Activated CD8-positive, alpha-beta T cell treated with anti-CD3 and anti-CD28 coated beads, Interleukin-2, amount 10 ng/mL, durations not matched to agents 7 days and 5 days (primary cell): ENCODE results near the gene C17orf100. TPM values are rescaled to one million over a fixed set of nuclear protein-coding genes. Genes with fewer than 3 reads are reported as not detected.

Experiments
- ATAC-seq: fragments of 150-1000 bp; cut with Tn5 transposase; one replicate; pipeline ENCODE4 v1.10.0; 2021; ENCODE audit warnings: moderate library complexity
- CTCF ChIA-PET: fragments of 350-600 bp; sonication (Branson Sonifier 250); formaldehyde crosslinking; loops from one replicate; lab custom pipeline; 2021; ENCODE audit warnings: antibody characterized with exemption; lab: Charles Lee
- POLR2A ChIA-PET: fragments of 350-600 bp; sonication (Branson Sonifier 250); formaldehyde crosslinking; loops from one replicate; lab custom pipeline; 2021; ENCODE audit warnings: antibody characterized with exemption; lab: Charles Lee
- DNase-seq: peaks from one replicate; pipeline ENCODE4 v3.0.0-alpha.2; 2020
- H3K27ac Mint-ChIP-seq: one replicate; pipeline ENCODE4 v1.8.0; 2021; ENCODE audit warnings: mild to moderate bottlenecking, mixed read lengths
- H3K27me3 Mint-ChIP-seq: one replicate; pipeline ENCODE4 v1.8.0; 2021; ENCODE audit warnings: low read depth, mixed read lengths
- H3K36me3 Mint-ChIP-seq: one replicate; pipeline ENCODE4 v1.8.0; 2021; ENCODE audit warnings: low read depth, mixed read lengths
- H3K4me1 Mint-ChIP-seq: one replicate; pipeline ENCODE4 v1.8.0; 2021; ENCODE audit warnings: low read depth, mixed read lengths
- H3K4me3 Mint-ChIP-seq: one replicate; pipeline ENCODE4 v1.8.0; 2021; ENCODE audit warnings: mild to moderate bottlenecking, mixed read lengths
- H3K9me3 Mint-ChIP-seq: one replicate; pipeline ENCODE4 v1.8.0; 2022; ENCODE audit warnings: mixed read lengths; ENCODE audit not compliant: insufficient read depth
- total RNA-seq, 2 experiments: library from RNA; stranded (reverse); gene quantifications; one replicate each; pipeline ENCODE4 v1.2.3, GENCODE V29; 2021

The C17orf100 gene
- total RNA-seq, 2 experiments from 2014 or later = 0.92 to 1.5 TPM

DNA sequence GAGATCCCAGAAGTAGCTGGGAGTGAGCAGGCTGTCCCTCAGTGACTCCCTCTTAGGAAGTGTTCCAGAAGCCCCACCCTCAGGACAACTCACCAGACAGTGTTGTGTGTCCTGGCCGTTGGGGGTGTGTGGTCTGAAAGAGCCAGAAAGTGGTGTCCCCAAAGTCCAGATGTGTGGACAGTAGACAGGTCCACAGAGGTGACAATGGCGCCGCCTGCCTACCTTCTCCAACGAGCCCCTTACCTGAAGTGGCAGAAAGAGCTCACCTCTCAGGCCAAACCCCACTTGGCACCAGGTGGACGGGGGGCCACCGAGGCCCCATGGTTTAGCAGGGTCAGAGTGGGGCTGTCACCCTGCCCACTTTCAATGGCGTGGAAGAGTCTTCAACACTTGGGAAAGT lies 19.9 kb downstream of the C17orf100 start:
- POLR2A ChIA-PET = interaction anchor here (0.6 kb wide), 1 partner anchor 8 kb away, joined by 3 read pairs; no protein-coding TSS in a partner anchor
- Mint-ChIP-seq H3K4me3 (no peak overlapping the region), H3K36me3 (no peaks in the 10 kb centered on the region), H3K27me3 (peaks cover 19% of the 10 kb centered on the region), H3K4me1 (peaks cover 3% of the 10 kb centered on the region), H3K9me3 (no peaks in the 10 kb centered on the region), H3K27ac (no peak overlapping the region)
- no peak for DNase-seq
- CTCF ChIA-PET = interaction anchor here (0.6 to 1.0 kb wide), 2 partner anchors 9 to 172 kb away, joined by 3 read pairs; no protein-coding TSS in a partner anchor
- no peak for ATAC-seq

GRCh38 chr17:6674586-6674985 lies 23.0 kb downstream of the C17orf100 start:
- Mint-ChIP-seq H3K27me3 (peaks cover 32% of the 10 kb centered on the region), H3K36me3 (no peaks in the 10 kb centered on the region), H3K4me1 (peaks cover 14% of the 10 kb centered on the region), H3K9me3 (no peaks in the 10 kb centered on the region), H3K4me3 (no peak overlapping the region), H3K27ac (no peak overlapping the region)
- CTCF ChIA-PET = no interaction called here
- POLR2A ChIA-PET = no interaction called here
- ATAC-seq = no peak
- no peak for DNase-seq

DNA sequence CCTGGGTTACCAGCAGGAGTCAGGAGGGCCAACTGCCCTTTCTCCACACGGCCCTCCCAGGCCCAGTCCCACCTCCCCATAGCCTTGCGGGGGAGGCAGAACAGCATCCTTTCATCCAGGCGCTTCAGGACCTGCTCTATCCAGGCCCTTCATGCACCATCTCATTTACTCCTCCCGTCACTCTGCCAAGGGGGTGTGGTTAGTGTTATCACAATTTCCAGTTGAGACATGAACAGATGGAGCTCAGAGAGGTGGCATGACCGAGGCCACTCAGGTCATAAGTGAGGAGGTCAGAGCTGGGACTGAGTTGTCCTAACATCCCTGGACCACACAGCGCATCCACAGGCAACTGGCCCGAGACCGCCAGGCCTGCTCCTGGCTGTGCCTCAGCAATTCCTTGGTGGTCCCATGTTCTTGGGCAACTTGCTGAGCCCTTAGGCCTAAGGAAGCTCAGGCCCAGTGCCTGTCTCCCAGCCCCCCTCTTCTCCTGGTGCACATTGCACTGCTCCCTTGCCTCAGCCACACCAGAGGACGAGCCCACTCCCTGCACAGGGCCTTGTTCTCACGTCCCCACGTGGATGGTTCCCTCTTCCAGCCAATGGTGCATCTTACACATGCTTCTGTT lies 23.8 kb downstream of the C17orf100 start:
- no peaks in the 10 kb centered on the region for H3K36me3 Mint-ChIP-seq
- CTCF ChIA-PET = interaction anchor here (2.2 kb wide), 1 partner anchor 8 kb away, joined by 5 read pairs; no protein-coding TSS in a partner anchor
- no peak overlapping the region for H3K27ac Mint-ChIP-seq
- POLR2A ChIA-PET = no interaction called here
- H3K4me1 Mint-ChIP-seq = peaks cover 14% of the 10 kb centered on the region
- DNase-seq = no peak
- no peak for ATAC-seq
- no peak overlapping the region for H3K4me3 Mint-ChIP-seq
- peaks cover 38% of the 10 kb centered on the region for H3K27me3 Mint-ChIP-seq
- H3K9me3 Mint-ChIP-seq = no peaks in the 10 kb centered on the region

DNA sequence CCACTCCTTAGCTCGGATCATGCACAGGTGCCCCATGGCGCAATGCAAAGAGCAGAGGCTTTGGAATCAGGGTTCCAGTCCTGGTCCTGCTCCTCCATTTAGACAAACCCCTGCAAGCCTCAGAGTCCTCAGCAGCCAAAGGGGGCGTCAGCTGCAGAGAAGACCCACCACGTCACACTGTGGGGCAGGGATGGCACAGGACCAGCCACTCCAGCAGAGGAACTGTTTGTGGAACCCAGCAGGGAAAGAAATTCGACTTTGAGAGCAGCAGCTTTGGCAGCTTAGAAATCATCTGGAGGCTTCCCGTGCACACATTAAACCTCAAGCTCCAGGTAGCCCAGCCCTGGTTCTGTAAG lies 25.2 kb downstream of the C17orf100 start:
- peaks cover 43% of the 10 kb centered on the region for H3K27me3 Mint-ChIP-seq
- no peaks in the 10 kb centered on the region for H3K36me3 Mint-ChIP-seq
- no peak overlapping the region for H3K4me3 Mint-ChIP-seq
- no peaks in the 10 kb centered on the region for H3K9me3 Mint-ChIP-seq
- no peak overlapping the region for H3K27ac Mint-ChIP-seq
- ATAC-seq (no peak), DNase-seq (no peak)
- H3K4me1 Mint-ChIP-seq = peaks cover 14% of the 10 kb centered on the region
- POLR2A ChIA-PET = no interaction called here
- CTCF ChIA-PET = interaction anchor here (1.7 to 2.2 kb wide), 2 partner anchors 10 to 327 kb away, joined by 5 read pairs; no protein-coding TSS in a partner anchor

GRCh38 chr17:6677158-6677831 lies 25.7 kb downstream of the C17orf100 start:
- Mint-ChIP-seq H3K27me3 (peaks cover 45% of the 10 kb centered on the region), H3K36me3 (no peaks in the 10 kb centered on the region), H3K27ac (no peak overlapping the region), H3K4me1 (peaks cover 14% of the 10 kb centered on the region), H3K9me3 (no peaks in the 10 kb centered on the region), H3K4me3 (no peak overlapping the region)
- DNase-seq (peak; percentile 60), ATAC-seq (peak; percentile 71)
- ChIA-PET CTCF (interaction anchor here (1.7 to 2.2 kb wide), 2 partner anchors 10 to 327 kb away, joined by 5 read pairs; no protein-coding TSS in a partner anchor), POLR2A (interaction anchor here (0.8 kb wide), 1 partner anchor 83 kb away, joined by 3 read pairs; no protein-coding TSS in a partner anchor)

DNA sequence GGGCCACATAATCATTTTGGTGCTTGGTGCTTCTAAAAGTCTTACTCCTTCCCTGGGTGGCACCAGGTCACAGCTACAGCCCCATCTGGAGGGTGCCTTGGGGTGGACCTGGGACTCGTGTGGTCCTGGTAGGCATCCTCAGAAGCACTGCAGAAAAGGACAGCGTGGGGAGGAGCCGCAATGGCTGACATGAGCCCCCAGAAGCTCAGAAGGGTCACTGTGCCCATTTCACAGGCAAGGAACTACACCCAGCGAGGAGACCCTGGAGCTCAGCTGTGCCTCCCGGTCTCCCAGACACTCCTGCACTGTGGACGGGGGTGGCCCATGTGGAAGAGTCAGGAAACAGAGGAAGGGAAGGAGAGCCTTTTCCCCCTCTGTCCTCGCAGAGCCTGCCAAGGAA lies 26.4 kb downstream of the C17orf100 start:
- Mint-ChIP-seq H3K36me3 (no peaks in the 10 kb centered on the region), H3K27ac (no peak overlapping the region), H3K9me3 (no peaks in the 10 kb centered on the region), H3K4me1 (peaks cover 14% of the 10 kb centered on the region), H3K27me3 (peaks cover 48% of the 10 kb centered on the region), H3K4me3 (no peak overlapping the region)
- ChIA-PET POLR2A (interaction anchor here (0.8 kb wide), 1 partner anchor 83 kb away, joined by 3 read pairs; no protein-coding TSS in a partner anchor), CTCF (interaction anchor here (1.7 kb wide), 1 partner anchor 326 kb away, joined by 5 read pairs; no protein-coding TSS in a partner anchor)
- ATAC-seq (no peak), DNase-seq (no peak)

- POLR2A ChIA-PET = interaction anchor here (0.7 kb wide), 1 partner anchor 7 kb away, joined by 3 read pairs; no protein-coding TSS in a partner anchor
- H3K36me3 Mint-ChIP-seq = no peaks in the 10 kb centered on the region
These were observed 27.7 kb downstream of the C17orf100 start for GRCh38 chr17:6679241-6679640.

DNA sequence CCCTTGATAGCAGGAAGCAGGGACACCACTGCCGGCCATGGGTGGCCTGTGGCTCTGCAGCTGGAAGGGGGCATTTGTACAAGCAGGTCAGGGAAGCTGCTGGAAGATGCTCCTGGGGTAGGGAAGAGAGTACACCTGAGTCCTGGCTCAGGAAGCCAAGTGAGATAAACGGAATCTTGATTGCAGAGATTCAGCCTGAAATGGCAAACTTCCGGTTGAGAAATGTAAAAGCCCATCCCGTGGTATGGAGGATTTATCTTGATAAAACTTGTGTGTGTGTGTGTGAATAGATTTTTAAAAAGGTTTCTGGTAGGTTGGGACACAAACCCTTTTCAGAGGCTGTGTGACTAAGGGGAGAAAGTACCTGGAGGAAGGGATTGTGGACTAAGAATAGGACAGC lies 29.6 kb downstream of the C17orf100 start:
- ChIA-PET POLR2A (no interaction called here), CTCF (no interaction called here)
- Mint-ChIP-seq H3K4me1 (peaks cover 14% of the 10 kb centered on the region), H3K4me3 (no peak overlapping the region), H3K9me3 (no peaks in the 10 kb centered on the region), H3K36me3 (no peaks in the 10 kb centered on the region), H3K27me3 (peaks cover 51% of the 10 kb centered on the region), H3K27ac (no peak overlapping the region)
- ATAC-seq = no peak
- no peak for DNase-seq

More at GRCh38 chr17:6679241-6679640, 27.7 kb downstream of the C17orf100 start:
- CTCF ChIA-PET = no interaction called here
- peaks cover 14% of the 10 kb centered on the region for H3K4me1 Mint-ChIP-seq
- no peaks in the 10 kb centered on the region for H3K9me3 Mint-ChIP-seq
- H3K4me3 Mint-ChIP-seq = no peak overlapping the region
- no peak overlapping the region for H3K27ac Mint-ChIP-seq
- H3K27me3 Mint-ChIP-seq = peaks cover 50% of the 10 kb centered on the region
- ATAC-seq = no peak
- no peak for DNase-seq

DNA sequence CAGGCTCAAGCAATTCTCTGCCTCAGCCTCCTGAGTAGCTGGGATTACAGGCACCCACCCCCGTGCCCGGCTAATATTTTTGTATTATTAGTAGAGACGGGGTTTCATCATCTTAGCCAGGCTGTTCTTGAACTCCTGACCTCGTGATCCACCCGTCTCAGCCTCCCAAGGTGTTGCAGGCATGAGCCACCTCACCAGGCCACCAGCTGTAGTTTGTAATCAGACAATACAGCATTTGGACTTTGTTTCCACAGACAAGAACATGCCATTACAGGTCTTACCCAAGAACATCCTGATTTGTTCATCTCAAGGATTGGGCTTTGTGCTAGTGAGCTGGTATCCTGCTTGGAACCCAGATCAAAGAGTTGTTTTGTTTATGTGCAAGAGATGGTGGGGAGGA lies 30.1 kb downstream of the C17orf100 start:
- ATAC-seq = no peak
- POLR2A ChIA-PET = no interaction called here
- no peak for DNase-seq
- no peak overlapping the region for H3K4me3 Mint-ChIP-seq
- peaks cover 14% of the 10 kb centered on the region for H3K4me1 Mint-ChIP-seq
- no peak overlapping the region for H3K27ac Mint-ChIP-seq
- CTCF ChIA-PET = no interaction called here
- H3K27me3 Mint-ChIP-seq = peaks cover 49% of the 10 kb centered on the region
- H3K9me3 Mint-ChIP-seq = no peaks in the 10 kb centered on the region
- H3K36me3 Mint-ChIP-seq = no peaks in the 10 kb centered on the region

- Mint-ChIP-seq H3K4me1 (peaks cover 8% of the 10 kb centered on the region), H3K4me3 (no peak overlapping the region), H3K27ac (no peak overlapping the region), H3K27me3 (peaks cover 53% of the 10 kb centered on the region), H3K9me3 (no peaks in the 10 kb centered on the region), H3K36me3 (no peaks in the 10 kb centered on the region)
- POLR2A ChIA-PET = no interaction called here
- DNase-seq (no peak), ATAC-seq (no peak)
- CTCF ChIA-PET = interaction anchor here (0.8 kb wide), 1 partner anchor 16 kb away, joined by 3 read pairs; no protein-coding TSS in a partner anchor
These were observed 30.8 kb downstream of the C17orf100 start for GRCh38 chr17:6682339-6682738.

GRCh38 chr17:6683081-6683684 lies 31.6 kb downstream of the C17orf100 start:
- DNase-seq (no peak), ATAC-seq (no peak)
- Mint-ChIP-seq H3K27me3 (peaks cover 54% of the 10 kb centered on the region), H3K36me3 (no peaks in the 10 kb centered on the region), H3K9me3 (no peaks in the 10 kb centered on the region), H3K4me3 (no peak overlapping the region), H3K4me1 (no peaks in the 10 kb centered on the region), H3K27ac (no peak overlapping the region)
- ChIA-PET CTCF (interaction anchor here (0.8 kb wide), 1 partner anchor 16 kb away, joined by 3 read pairs; no protein-coding TSS in a partner anchor), POLR2A (no interaction called here)
